ENCODE data around the gene NFAT5.
"Not testable (repeated sequence)": the region's sequence is repeated elsewhere in the genome, so short reads cannot be mapped to it uniquely, and the experiment has no call there.

The NFAT5 gene

GRCh38 chr16:69596801-69597200 lies 31.0 kb downstream of the NFAT5 start:
- no peak for DNase-seq (ENCODE audit: low spot score)

- DNase-seq (ENCODE audit: low spot score): no peak
Observed at GRCh38 chr16:69598045-69598444, 32.3 kb downstream of the NFAT5 start.

GRCh38 chr16:69599731-69600130 lies 34.0 kb downstream of the NFAT5 start:
- DNase-seq (ENCODE audit: low spot score): no peak

- no peak for DNase-seq (ENCODE audit: low spot score)
Observed at GRCh38 chr16:69600202-69600601, 34.4 kb downstream of the NFAT5 start.

GRCh38 chr16:69601250-69601649 lies 35.5 kb downstream of the NFAT5 start:
- no peak for DNase-seq (ENCODE audit: low spot score)

GRCh38 chr16:69606985-69607384 lies 41.2 kb downstream of the NFAT5 start:
- DNase-seq (ENCODE audit: low spot score): no peak

GRCh38 chr16:69607674-69608073 lies 41.9 kb downstream of the NFAT5 start:
- no peak for DNase-seq (ENCODE audit: low spot score)

GRCh38 chr16:69610356-69610755 lies 44.6 kb downstream of the NFAT5 start:
- no peak for DNase-seq (ENCODE audit: low spot score)

- DNase-seq (ENCODE audit: low spot score): no peak
Observed at GRCh38 chr16:69611103-69611640, 45.4 kb downstream of the NFAT5 start.

GRCh38 chr16:69613378-69614154 lies 47.8 kb downstream of the NFAT5 start:
- no peak for DNase-seq (ENCODE audit: low spot score)

- no peak for DNase-seq (ENCODE audit: low spot score)
Observed at GRCh38 chr16:69615528-69615927, 49.8 kb downstream of the NFAT5 start.

- DNase-seq (ENCODE audit: low spot score): no peak
Observed at GRCh38 chr16:69616082-69616481, 50.3 kb downstream of the NFAT5 start.

GRCh38 chr16:69618307-69618706 lies 52.5 kb downstream of the NFAT5 start:
- no peak for DNase-seq (ENCODE audit: low spot score)

- no peak for DNase-seq (ENCODE audit: low spot score)
Observed at GRCh38 chr16:69618721-69619120, 53.0 kb downstream of the NFAT5 start.

GRCh38 chr16:69619514-69619913 lies 53.7 kb downstream of the NFAT5 start:
- no peak for DNase-seq (ENCODE audit: low spot score)

GRCh38 chr16:69620573-69620972 lies 54.8 kb downstream of the NFAT5 start:
- no peak for DNase-seq (ENCODE audit: low spot score)

- no peak for DNase-seq (ENCODE audit: low spot score)
Observed at GRCh38 chr16:69621225-69621624, 55.5 kb downstream of the NFAT5 start.

GRCh38 chr16:69626256-69626655 lies 60.5 kb downstream of the NFAT5 start:
- no peak for DNase-seq (ENCODE audit: low spot score)

GRCh38 chr16:69632828-69633227 lies 67.1 kb downstream of the NFAT5 start:
- DNase-seq (ENCODE audit: low spot score): no peak

- no peak for DNase-seq (ENCODE audit: low spot score)
Observed at GRCh38 chr16:69633375-69633774, 67.6 kb downstream of the NFAT5 start.

- not testable (repeated sequence) for DNase-seq (ENCODE audit: low spot score)
Observed at GRCh38 chr16:69636563-69637146, 70.9 kb downstream of the NFAT5 start.

- not testable (repeated sequence) for DNase-seq (ENCODE audit: low spot score)
Observed at GRCh38 chr16:69637206-69637865, 71.6 kb downstream of the NFAT5 start.

GRCh38 chr16:69643997-69644396 lies 78.2 kb downstream of the NFAT5 start:
- not testable (repeated sequence) for DNase-seq (ENCODE audit: low spot score)
